ENCODE measurements around the gene PRPF6.

DNA sequence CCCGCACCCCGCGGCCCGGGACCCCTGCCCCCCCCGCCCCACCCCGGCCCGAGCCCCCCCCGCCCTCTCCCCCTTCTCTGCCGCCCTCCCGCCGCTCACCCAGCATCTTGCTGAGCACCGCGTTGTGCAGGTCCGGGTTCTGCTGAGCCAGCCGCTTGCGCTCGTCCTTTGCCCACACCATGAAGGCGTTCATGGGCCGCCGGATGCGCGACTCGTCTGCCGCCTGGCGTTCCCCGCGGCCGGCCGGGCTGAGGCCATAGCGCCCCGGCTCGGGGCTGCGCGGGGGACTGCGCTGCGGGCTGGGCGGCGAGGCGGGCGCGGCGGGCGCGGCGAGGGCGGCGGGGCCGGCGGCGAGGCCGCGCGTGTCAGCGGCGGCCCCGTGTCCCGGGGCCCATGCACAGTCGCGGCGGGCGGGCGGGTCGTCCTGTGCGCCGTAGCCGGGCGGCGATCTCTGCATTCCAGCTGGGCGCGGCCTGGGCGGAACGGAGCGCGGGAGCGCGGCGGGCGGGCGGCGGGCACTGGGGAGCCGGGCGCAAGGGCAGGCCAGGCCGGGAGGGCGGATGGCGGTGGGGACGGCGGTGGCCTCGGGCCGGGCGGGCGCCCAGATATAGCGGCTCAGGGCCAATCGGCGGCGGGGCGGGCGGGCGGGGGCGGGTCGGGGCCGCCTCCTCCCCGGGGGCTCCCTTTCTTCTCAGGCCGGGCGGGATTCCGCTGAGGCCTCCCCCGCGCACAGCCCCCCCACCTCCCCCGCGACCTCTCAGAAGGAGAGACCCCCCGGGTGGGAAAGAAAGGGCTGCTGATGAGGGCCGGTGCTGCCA is 68.3 kb downstream of the PRPF6 start, which contains the start of gene SOX18:
- TF ChIP-seq, protein P1, sequence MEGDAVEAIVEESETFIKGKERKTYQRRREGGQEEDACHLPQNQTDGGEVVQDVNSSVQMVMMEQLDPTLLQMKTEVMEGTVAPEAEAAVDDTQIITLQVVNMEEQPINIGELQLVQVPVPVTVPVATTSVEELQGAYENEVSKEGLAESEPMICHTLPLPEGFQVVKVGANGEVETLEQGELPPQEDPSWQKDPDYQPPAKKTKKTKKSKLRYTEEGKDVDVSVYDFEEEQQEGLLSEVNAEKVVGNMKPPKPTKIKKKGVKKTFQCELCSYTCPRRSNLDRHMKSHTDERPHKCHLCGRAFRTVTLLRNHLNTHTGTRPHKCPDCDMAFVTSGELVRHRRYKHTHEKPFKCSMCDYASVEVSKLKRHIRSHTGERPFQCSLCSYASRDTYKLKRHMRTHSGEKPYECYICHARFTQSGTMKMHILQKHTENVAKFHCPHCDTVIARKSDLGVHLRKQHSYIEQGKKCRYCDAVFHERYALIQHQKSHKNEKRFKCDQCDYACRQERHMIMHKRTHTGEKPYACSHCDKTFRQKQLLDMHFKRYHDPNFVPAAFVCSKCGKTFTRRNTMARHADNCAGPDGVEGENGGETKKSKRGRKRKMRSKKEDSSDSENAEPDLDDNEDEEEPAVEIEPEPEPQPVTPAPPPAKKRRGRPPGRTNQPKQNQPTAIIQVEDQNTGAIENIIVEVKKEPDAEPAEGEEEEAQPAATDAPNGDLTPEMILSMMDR (IDR thresholded peaks at IDR 0.05): no peak
- TF ChIP-seq POLR2A (IDR thresholded peaks at IDR 0.05): peak in 1 of 4 donors; percentile 27

Data from esophagus squamous epithelium (tissue), 4 donors.